Pons (tissue), 1 donor: ENCODE measurements around the gene CDRT4.
"Not testable (repeated sequence)": the region's sequence is repeated elsewhere in the genome, so short reads cannot be mapped to it uniquely, and the experiment has no call there.

Source experiments
- DNase-seq: peaks from one replicate; pipeline ENCODE4 v3.0.0-alpha.2; 2016; ENCODE audit warnings: low spot score

The CDRT4 gene

DNA sequence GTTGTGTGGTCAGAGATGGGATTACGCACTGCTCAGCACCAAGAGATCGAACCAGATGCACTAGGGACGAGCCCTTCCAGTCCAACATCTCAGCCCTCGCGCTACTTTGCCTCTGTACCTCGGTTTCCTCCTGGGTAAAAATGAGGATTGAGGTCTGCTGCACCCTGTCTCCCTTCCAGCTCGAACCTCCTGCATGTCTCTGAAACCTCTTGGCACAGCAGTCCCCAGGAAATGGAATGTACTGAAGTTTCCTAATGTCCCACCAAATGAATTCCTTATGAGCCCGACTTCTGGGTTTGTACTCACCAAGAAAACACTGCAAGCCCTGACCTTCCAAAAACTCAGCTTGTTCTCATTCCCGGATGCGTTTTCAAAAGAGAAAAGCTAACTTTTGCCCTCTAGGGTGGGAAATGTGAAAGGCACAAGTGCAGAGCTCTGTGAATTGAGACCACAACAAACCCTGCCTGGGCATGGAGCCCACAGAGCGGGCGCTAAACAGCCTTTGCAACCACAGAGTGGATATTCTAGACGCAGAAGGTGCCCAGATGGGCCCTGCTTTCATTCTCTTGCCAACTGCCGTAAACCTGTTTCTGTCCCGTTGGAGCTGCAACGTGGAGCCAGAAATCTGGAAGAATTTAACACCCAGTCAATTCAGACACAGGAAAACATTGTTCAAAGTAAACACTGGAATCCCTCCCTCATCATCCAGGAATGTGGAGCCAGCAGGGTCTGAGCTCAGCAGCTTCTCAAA, 10.3 kb downstream of the CDRT4 start:
- peak; percentile 92 for DNase-seq

DNA sequence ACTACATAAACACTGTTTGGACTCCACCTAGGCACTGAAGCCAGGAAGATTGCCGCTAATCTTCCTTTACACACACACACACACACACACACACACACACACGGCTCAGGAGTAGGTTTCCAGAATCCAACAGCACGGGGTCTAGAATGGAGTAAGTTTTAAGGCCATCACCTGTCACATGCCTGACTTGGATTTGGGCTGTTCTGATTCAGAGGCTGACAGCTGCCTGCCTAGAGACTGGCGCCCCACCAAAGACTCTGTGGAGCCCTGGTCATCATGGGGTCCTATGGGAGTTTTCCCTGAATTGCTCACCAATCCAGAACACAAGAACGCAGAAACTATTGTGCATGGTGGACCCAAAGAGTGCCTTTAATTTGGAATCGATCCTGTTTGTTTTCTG, 10.9 kb downstream of the CDRT4 start:
- no peak for DNase-seq

DNA sequence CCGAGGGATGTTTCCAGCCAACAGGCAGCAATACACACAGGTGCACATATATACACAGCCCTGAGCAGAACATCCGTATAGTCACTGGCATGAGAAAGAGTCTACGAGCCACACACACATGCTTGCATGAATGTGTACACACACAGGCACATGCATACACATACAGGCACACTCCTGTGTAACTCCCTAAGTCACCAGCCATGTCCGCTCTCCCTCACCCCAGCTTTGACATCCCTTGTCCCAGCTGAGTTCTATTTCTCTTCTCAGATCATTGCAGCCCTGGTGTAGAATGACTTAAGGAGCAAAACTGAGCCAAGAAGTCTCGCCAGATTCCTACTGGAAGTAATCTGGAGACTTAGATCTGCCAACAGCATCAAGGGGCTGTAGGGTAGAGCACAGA, 13.1 kb downstream of the CDRT4 start:
- no peak for DNase-seq

DNA sequence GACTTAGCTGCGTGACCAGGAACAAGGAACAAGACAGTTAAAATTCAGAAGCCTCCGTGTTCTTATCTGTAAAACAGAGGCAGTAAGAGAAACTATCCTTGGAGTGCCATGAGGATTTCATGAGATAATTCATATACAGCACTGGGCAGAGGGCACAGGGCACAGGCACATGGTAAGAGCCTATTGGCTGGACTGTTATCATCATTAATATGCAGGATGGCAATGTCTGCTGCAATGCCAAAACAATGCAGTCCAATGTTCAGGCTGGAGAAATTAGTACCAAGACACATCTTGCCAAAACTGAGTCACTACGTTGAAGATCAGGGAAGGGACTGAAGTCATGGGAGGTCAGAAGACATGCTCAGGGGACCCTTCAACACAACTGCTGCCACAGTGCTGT, 13.6 kb downstream of the CDRT4 start:
- DNase-seq: peak; percentile 93

DNA sequence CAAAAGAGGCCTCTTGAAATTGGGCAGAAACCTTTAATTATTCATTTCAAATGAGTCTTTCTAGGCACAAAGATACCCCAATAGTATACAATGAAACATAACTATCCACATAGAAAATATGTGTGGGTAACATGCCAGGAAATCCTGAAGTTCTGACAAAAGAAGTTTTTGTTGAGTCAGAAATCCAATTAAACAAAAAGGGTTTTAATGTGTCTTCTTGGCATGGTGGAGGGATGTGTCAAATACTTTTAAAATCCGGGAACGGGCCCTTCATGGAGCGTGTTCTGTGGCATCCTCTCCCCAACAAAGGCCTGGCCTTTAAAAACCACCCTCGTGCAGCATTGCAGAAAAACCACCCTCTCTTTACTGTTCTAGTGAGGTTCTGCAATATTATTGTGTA, 14.2 kb downstream of the CDRT4 start:
- peak; percentile 68 for DNase-seq

DNA sequence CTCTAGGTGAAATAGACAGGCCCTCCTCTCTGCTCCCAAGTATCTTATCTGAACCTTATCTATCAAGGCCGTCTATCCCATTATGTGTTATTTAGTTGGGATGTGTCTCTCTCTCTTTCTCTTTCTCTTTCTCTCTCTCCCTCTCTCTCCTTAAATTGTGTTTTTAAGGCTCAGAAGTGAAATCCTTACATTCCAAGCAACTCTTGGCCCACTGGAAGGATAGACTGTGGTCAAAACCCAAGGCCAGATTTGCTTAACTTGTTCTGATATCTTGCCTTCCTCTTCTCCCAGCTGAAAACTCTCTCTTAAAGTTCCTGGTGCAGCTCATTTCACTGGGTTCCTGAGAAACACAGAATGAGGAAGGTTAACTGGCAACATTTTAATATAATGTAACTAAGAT, 14.7 kb downstream of the CDRT4 start:
- no peak for DNase-seq

DNA sequence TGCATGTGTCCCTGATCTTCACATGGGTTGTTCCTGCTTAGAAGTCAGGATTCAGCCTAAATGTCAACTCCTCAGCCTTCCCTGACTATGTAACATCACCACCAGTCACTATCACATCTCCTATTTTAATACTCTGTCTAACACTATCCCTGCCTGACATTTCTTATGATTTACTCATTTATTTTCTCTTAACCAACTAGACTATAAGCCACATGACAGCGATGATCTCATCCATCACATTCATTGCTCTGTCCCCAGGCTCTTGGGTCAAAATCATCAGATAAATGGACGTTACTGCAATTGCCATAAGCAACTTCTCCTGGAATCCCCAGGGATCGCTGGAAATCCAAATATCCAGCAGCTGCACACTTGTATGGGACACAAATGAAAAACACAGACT, 15.7 kb downstream of the CDRT4 start:
- DNase-seq: no peak

DNA sequence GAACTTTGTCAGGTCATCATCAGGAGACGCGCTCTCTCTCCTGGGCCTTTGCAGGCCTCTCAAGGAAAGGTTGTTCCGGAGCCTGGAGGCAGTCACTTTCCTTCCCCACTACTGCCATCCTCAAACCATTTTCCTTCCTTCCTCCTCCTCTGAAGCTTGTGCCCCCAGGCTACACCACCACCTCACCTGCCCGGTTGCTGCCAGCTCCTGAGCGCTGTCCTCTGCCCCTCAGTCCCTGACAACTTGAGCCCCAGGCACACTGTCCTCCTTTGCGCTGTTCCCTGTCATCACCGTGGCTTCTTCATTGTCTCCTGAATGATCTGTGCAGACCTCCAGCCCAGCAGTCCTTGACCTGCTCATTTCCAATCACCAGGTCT, 18.9 kb downstream of the CDRT4 start:
- DNase-seq: no peak

DNA sequence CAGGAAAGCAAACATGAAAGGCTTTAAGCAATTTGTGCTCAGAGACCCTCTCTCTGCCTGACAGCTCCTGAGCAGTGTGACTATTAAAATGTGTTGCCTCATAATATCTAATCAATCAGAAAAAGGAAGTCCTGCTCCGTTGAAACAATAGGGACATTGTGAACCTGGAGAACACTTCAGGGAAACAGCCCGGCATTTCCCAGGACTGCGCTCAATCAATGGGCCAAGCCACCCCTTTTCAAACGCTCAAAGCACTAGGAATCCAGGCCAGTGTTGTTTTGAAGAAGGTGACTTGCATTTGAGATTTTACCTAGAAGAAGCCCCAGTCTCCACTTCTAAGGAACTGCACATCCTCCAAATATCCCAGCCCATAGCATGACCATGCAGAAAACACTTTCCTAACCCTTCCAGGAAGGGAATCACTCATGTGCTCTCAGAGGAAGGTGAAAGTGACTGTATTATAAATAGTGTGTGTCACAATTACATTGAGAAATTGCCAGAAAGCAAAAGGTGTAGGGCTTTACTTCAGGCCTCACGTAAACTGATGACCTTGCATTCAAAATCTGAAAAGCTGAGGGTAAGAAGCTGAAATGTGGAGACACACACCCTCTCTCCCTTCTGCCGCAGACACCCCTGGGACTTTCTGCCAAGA, 19.4 kb downstream of the CDRT4 start:
- DNase-seq: no peak

DNA sequence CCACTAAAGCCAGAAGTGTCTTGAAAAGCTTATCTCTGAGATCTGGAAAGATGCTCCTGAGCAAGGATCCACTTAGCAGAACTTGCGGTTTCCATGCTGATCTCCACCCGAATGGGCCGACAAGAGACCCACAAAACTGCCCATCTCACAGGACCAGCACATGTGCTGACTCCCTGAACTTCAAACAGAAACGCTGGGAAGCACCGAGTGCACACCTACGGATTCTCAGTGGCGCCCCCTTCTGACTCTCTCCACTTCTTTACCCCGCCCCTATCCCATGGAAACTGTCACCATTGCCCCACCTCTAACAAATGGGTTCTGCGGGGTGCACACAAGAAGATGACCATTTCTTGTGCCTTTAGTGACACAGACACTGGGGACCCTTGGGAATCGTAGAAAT, 21.4 kb downstream of the CDRT4 start:
- no peak for DNase-seq

DNA sequence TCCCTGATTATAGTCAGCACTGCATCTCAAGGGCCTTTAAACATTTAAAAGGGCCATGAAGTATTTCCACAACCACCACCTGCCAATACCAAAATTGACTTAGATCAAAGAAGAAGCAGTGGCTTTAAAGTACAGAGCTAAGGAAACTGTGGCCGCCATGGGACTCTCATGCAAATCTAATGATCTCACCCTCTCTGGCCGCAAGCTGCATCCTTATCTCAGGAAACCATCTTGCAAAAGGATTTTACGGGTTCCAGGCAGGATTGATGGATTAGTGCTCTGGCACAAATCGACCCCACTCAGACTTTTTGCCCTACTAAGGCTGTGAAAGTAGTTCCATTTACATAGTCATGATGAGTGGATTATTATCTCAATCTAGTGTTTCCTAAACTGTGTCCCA, 22.6 kb downstream of the CDRT4 start:
- DNase-seq: no peak

DNA sequence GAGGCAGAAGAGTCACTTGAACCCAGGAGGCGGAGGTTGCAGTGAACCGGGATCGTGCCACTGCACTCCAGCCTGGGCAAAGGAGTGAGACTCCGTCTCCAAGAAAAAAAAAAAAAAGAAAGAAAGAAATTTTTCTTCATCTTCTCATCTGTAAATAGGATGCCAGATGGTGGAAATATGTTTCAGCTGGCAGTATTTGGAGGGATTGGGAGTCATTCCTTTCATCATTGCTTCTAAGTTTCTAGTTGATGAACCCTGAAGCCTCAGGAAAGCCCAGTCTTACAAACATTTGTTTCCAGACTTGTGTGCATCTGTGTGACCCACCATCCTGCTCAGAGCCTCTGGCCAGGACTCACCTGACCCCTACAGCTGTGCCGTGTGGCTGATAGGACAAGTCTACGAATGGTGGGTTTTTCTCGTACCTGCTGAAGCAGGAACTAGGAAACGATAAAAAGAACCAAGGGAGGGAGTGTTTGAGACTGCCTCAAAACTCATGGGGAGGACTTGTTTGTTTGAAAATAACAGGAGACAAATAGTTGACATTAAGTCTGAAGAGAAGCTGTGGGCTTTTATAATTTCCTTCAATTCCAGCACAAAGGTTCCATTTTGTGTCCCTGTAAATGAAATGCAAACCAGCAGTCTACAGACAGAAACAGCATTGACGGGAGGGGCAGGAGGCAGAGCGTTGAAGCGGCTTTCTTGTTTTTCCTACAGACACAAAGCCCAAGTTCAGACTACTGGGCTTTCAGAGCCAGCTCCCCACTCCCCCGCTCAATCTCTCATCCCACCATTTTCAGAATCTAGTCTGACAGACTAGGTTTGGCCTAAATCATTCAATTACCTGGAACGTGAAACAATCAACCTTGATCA, 24.9 kb downstream of the CDRT4 start:
- peak; percentile 97 for DNase-seq

DNA sequence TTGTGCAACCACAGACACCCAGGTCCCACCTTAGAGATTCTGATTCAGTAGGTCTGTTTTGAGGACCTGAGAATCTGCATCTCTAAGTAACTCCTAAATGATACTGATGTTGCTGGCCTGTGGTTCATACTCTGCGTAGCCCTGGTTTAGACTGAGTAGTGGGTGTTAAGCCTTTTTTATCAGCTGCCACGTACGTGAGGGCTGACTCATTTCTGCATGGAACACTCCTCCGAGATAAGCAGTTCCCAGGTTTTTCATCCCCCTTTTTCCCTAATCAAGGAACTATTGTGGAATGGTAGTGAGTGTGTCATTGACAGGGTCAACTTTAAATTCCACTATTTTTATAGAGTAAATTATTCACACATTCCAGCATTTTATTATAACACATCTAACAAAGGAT, 26.1 kb downstream of the CDRT4 start:
- no peak for DNase-seq

DNA sequence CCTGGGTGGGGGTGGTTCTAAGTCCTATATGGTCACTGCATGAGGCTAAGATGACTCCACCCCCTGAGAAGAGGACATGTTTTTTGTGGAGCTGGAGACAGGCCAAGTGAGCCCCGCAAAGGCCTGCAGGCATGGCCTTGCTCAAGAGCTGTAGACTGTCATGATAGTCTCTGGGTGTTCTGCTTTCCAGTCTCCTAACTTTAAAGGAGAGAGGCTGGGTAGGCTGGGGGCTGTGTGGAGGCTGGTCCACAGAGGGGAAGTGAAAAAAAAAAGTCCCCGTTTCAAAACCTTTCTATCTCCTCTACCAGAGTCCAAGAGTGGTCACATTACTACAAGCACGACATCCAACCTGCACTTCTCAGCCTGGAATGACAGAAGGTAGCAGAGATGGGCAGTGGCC, 27.1 kb downstream of the CDRT4 start:
- DNase-seq: no peak

DNA sequence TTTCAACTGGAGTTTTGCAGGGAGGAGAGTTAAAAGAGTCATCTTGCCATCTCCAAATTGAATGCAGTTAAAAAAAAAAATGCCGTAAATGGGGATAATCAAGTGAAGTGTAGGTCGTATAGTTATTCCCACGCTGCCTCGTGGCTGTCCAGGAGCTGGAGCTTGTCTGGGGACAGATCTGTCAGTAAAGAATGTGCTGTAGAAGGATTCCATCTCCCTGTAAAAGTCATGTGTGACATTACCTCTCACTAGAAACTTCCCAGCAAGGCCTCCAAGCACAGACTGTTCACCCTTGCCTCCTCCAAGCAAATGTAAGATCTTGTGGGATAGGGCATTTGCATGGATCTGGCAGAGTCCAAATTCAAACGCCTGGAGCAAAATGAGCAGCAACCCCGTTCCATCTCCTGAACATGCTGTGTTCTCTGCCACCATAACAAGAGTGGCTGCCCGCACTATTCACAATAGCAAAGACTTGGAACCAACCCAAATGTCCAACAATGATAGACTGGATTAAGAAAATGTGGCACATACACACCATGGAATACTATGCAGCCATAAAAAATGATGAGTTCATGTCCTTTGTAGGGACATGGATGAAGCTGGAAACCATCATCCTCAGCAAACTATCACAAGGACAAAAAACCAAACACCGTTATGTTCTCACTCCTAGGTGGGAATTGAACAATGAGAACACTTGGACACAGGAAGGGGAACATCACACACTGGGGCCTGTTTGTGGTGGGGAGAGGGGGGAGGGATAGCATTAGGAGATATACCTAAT, 28.0 kb downstream of the CDRT4 start:
- DNase-seq: not testable (repeated sequence)

DNA sequence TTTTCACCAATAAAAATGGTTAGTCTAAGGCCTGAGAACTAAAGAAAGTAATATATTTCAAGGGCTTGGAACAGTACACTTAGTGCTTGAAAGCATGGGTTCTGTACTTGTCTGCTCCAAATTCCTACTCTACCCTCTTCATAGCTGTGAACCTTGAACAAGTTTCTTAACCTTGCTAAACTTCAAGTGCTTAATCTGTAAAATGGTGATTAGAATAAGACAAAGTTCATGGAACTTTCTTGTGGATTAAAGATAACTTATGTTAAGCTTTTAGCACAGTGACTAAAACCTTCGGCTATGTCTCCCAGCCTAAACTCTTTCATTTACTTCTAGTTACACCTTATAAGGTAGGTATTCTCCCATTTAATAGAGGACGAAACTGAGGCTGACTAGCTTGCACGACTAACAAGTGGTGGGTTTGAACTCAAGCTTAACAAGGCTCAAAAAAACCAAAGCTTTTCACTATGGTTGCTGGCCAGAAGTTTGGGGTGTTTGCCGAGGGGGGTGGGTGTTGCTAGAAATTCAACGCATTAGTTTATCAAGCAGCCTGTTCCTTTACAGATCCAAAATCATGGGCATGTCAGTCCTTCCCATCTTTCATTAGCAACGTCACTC, 28.8 kb downstream of the CDRT4 start:
- no peak for DNase-seq

DNA sequence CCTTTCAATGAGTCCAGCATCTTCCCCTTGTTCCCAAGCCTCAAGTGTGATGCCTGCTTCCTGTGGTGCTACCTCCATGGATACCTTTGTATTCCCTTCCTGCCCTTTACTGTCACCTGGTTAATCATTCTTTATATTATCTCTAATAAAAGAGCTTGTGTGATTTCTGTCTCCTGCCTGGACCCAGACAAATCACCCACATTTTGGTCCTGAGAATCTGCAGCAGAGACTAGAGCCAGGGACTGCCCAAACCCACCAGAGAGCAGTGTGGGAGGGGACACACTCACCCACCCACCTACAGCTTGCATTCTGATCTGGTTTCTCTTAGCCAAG, 30.2 kb downstream of the CDRT4 start:
- DNase-seq: no peak

DNA sequence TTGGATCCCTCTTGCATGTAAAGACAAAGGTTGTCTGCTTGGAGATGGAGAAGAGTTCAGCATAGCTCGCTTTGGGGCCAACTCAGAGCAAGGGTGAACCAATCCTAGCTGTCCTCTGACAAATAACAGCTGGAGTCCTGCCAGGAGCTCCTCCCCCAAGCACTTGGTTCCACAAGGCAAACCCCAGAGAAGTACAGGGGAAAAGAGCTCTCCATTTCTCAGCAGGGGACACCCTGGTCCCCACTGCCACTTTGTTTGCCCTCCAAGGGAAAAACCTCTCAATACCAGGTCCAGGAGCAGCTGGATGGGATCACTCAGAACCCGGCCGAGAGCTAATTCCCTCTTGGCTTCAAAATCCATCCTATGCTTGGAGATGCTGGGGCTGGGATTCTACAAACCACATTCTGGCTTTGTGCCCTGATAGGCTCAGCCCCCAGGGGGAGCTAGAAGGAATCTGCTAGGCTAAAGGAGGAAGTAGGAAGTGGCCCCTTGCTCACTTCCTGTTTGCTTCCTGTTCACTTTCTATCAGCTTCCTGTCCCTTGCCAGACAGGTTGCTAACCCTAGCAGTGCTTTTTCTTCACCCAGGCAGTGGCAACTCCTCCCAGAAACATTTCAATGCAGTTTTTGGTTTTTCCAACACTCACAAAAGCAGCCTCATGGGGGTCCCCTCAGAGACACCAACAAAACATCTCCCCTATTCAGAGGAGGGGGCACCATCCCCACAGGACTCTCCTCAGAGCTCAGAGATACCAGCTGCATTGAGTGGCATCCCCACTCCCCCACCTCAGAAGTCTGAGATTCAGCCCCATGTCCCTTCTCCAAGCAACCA, 30.7 kb downstream of the CDRT4 start:
- DNase-seq: peak; percentile 52

DNA sequence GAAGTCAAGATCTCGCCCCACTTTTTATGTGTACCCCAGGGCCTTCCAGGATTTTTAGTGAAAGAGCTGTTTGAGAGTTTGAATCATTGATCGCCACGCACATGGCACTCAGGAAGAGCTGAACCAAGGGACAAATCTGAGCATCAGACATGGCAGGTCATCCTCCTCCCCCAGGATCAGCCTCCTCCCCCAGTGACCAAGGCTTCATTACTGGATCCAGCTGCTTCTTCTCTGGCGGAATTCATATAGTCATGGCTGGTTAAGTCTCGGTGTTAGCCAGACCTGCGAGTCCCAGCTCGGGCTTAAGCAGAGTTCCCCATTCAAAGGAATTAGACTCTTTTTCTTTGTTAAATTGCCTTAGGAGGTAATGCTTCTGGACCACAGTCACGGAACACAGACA, 32.5 kb downstream of the CDRT4 start:
- DNase-seq: no peak

DNA sequence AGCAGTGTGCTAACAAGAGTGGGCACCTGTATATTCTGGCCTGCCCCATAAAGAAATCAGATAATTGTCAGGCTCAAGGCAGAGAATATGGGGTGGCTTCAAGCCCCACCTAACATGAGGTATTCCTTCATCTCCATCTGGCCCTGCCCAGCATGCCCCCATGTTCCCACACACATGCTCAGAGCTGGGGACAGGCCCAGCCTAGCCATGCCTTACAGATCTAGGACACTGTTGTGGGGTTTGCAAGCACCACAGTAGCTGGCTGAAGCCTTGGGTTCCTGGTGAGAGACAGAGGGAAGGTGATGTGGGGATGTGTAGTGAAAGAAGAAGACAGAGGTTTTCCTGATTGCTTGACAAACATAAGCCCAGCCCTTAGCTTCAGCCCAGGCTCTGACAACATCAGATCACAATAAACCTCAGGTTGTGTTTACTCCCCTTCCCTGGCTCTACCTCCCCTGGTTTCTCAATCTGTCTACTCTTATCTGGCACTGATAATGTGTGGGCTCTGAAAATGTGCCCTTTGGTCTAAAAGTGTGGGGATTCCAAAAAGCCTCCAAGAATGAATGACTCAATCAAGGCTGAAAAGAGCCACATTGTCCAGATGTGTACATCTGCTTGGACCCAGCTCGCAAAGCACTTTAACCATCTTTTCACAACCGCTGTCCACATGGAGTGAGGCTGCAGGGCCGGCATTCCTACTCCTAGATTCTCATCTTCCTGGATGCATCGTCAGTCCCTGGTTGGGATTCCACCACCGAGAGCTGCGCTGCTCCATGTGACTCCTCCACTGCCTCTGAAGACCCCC, 34.4 kb downstream of the CDRT4 start:
- DNase-seq: no peak
